HFFc6 (cell line): ENCODE results near the gene PNMA6F. TPM values are rescaled to one million over a fixed set of nuclear protein-coding genes. Genes with fewer than 3 reads are reported as not detected.

Experiments
- DNase-seq: peaks from one replicate; pipeline ENCODE4 v3.0.0-alpha.2; 2018
- H3K27ac Mint-ChIP-seq: 2 replicates; pipeline ENCODE4 v1.8.0; 2020; ENCODE audit warnings: mild to moderate bottlenecking, mixed read lengths
- H3K27me3 Mint-ChIP-seq: 2 replicates; pipeline ENCODE4 v1.8.0; 2021; ENCODE audit warnings: mild to moderate bottlenecking, moderate library complexity, mixed read lengths; ENCODE audit not compliant: insufficient read depth
- H3K36me3 Mint-ChIP-seq: 2 replicates; pipeline ENCODE4 v1.8.0; 2021; ENCODE audit warnings: low read depth, mixed read lengths
- H3K4me1 Mint-ChIP-seq: 2 replicates; pipeline ENCODE4 v1.8.0; 2020; ENCODE audit warnings: low read depth, mixed read lengths
- H3K4me3 Mint-ChIP-seq: 2 replicates; pipeline ENCODE4 v1.8.0; 2020; ENCODE audit warnings: mild to moderate bottlenecking, moderate library complexity, mixed read lengths
- H3K9me3 Mint-ChIP-seq: 2 replicates; pipeline ENCODE4 v1.8.0; 2020; ENCODE audit warnings: mild to moderate bottlenecking, mixed read lengths
- total RNA-seq, 6 experiments: library from RNA; stranded (reverse); fragmentation: NEBNext Ultra II Directional; extraction: Animal tissue kit (Norgen Biotek cat#: 25700); gene quantifications; 2 replicates in 1 of 6; 3 replicates in 5 of 6; pipeline ENCODE4 v1.2.3, GENCODE V29; 2021
- TF ChIP-seq, protein P1 (sequence below): fragments of 200-600 bp; sonication (generic); IDR thresholded peaks from 2 replicates; pipeline ENCODE4 v1.5.0; 2021; ENCODE audit warnings: antibody characterized with exemption, mild to moderate bottlenecking

Gene PNMA6F
- total RNA-seq, 6 experiments from 2014 or later: not detected

DNA sequence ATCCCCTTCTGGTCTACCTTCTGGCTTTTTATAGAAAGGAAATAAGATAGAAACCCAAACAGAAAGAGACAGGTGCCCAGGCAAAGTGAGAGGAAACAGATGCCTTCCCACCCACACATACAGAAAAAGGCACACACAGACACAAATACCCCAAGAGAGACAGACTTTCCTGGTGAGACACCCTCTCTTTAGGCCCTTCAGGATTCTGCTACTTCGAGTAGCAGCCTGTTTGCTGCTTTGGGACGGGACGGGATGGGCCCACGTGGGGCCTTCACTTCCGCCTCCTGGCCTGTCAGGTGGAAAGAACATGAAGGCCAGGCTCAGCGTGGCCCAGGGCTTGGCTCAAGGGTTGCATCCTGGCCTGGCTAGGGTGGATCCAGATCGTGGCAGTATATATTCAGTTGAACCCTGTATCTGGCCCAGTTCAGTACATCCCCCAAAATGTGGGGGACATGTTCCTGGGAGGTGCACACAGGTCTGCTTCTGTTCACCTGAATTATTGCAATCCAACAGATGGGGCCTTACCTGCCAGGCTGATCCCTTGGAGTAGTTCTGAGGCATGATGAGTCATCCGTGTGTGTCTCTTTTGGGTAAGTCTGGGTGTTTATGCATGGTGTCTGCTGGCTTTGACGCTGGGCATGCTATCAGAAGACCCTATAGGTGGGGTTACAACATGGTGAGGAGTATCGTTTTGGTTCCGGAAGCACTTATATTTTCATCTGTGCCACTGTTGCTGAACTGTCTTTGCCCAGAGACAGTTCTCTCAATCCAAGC is 14.7 kb upstream of the PNMA6F start:
- Mint-ChIP-seq H3K36me3 (peaks cover 9% of the 10 kb centered on the region), H3K27ac (no peak overlapping the region), H3K27me3 (peaks cover 2% of the 10 kb centered on the region; the same call in 1 of the 2 replicates), H3K9me3 (no peaks in the 10 kb centered on the region), H3K4me3 (no peak overlapping the region; the same call in 1 of the 2 replicates), H3K4me1 (peaks cover 22% of the 10 kb centered on the region)
- TF ChIP-seq, protein P1, sequence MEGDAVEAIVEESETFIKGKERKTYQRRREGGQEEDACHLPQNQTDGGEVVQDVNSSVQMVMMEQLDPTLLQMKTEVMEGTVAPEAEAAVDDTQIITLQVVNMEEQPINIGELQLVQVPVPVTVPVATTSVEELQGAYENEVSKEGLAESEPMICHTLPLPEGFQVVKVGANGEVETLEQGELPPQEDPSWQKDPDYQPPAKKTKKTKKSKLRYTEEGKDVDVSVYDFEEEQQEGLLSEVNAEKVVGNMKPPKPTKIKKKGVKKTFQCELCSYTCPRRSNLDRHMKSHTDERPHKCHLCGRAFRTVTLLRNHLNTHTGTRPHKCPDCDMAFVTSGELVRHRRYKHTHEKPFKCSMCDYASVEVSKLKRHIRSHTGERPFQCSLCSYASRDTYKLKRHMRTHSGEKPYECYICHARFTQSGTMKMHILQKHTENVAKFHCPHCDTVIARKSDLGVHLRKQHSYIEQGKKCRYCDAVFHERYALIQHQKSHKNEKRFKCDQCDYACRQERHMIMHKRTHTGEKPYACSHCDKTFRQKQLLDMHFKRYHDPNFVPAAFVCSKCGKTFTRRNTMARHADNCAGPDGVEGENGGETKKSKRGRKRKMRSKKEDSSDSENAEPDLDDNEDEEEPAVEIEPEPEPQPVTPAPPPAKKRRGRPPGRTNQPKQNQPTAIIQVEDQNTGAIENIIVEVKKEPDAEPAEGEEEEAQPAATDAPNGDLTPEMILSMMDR: no peak
- no peak for DNase-seq

DNA sequence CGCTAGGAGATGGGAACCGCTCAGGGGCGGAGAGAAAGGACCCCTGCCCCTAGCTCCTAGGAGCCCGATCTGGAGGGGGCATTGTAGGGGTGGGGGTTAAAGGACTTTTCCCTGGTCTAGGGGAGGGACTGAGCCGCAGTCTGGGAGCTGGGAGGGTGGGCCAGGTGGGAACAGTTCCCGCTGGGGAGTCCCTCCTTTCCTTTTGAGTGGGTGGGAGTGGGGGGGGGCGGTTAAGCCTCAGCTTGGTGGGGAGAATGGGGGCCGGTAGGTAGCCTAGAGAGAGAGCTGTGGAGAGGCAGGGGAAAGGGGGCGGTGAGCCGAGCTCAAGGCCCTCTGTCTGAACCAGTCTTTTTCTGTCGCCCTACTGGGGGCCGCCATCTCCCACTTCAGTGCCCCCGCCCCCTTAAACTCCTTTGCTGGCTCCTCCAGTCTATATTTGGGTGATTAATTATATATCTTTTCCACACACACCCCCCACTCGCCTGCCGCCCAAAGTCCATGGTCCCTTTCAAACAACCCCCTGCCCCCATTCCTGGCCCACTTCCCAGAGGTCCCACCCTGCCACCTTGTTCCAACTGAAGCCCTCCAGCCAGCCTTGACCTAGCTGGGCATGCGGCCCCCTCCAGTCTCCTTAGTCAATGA is 13.2 kb upstream of the PNMA6F start:
- DNase-seq: no peak
- Mint-ChIP-seq H3K27ac (peak overlapping the region; percentile 83), H3K27me3 (peaks cover 2% of the 10 kb centered on the region; the same call in 1 of the 2 replicates), H3K36me3 (no peaks in the 10 kb centered on the region), H3K4me1 (peaks cover 13% of the 10 kb centered on the region), H3K4me3 (peak overlapping the region; percentile 87), H3K9me3 (no peaks in the 10 kb centered on the region)
- TF ChIP-seq, protein P1: no peak

DNA sequence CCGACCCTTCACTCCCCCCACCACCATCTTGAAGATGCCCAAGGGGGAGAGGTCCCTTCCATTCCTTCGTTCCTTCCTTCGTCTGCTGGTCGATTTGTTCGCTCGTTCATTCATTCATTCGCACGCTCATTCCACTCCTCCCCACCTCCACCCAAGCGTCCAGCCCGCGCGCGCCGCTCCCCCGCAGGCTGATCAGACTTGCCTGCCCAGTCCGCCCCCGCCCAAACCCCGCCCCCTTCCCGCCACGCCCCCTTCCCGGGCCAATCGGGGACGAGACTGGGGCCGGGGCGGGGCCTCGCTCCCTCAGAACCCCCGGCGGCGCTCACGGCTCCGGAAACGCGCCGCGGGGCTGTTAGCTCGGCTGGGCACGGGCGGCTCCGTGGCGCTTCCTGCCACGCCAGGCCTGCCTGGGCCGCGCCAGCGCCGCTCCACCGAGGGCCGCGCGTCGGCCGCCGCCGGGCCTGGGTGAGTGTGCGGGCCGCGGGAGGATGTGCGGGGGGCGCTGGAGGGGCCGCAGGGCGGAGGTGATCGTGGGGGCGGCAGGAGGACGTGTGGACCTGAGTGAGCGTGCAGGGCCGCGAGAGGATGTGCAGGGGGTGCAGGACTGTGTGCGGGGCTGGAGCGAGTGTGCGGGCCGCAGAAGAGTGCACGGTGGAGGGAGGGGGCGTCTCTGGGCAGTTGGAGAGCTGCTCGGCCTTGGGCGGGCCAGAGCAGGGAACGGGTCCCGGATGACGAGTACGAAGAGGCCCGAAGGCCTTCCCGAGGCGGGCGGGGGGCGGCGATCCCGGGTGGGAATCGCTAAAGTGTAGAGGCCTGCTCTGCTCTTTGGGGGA is 12.5 kb upstream of the PNMA6F start, which contains the start of gene ZNF275:
ZNF275 (plus strand) TSS at position 333 of the 833 bp plus-strand sequence. CDS start 2,527 bp downstream, outside the sequence.
- H3K27ac Mint-ChIP-seq: peak within 1 kb of the TSS; percentile 95
- H3K9me3 Mint-ChIP-seq: no peaks in the 10 kb centered on the region
- peak; percentile 53 for DNase-seq
- H3K36me3 Mint-ChIP-seq: no peaks in the 10 kb centered on the region
- H3K4me3 Mint-ChIP-seq: peak within 1 kb of the TSS; percentile 95
- TF ChIP-seq, protein P1: no peak
- H3K4me1 Mint-ChIP-seq: peaks cover 13% of the 10 kb centered on the region
- H3K27me3 Mint-ChIP-seq: peaks cover 2% of the 10 kb centered on the region; the same call in 1 of the 2 replicates

DNA sequence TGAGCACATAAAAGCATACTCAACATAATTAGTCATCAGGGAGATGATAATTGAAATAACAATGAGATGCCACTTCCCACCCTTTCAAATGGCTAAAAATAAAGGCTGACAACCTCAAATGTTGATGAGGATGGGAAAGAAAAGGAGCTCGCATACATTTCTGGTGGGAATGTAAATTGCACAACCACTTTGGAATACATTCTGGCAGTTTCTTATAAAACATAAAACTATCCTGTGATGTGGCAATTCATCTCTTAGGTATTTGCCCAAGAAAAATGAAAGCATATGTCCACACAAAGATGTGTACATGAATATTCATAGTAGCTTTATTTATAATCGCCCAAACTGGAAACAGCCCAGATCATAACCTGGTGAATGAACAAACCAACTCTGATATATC is 11.7 kb upstream of the PNMA6F start:
- DNase-seq: peak; percentile 52
- H3K36me3 Mint-ChIP-seq: no peaks in the 10 kb centered on the region
- peaks cover 2% of the 10 kb centered on the region; the same call in 1 of the 2 replicates for H3K27me3 Mint-ChIP-seq
- H3K9me3 Mint-ChIP-seq: no peaks in the 10 kb centered on the region
- peaks cover 13% of the 10 kb centered on the region for H3K4me1 Mint-ChIP-seq
- TF ChIP-seq, protein P1: no peak
- H3K27ac Mint-ChIP-seq: peak overlapping the region; percentile 95
- peak overlapping the region; percentile 95 for H3K4me3 Mint-ChIP-seq

DNA sequence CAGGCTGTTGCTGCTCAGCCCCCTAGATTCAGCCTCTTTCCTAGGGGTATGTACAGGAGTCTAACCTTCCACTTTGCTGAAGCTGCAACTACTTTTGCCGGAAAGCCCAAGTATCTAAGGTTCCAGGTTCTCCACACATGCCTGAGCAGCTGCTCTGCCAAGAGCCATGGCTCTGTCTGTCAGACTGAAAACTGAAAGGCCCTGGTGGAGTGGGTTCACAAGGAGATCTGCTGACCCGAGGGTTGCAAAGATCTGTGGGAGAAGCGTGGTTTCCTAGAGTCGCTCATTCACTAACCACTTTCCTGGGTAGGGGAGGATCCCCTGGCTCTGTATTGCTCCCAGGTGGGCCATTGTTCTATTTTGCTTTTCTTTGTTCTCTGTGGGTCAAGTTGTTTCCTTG is 6.0 kb upstream of the PNMA6F start:
- 0 out of 2 replicates have a peak, but pooled peaks cover 3% of the 10 kb centered on the region for H3K9me3 Mint-ChIP-seq
- no peak overlapping the region for H3K4me3 Mint-ChIP-seq
- H3K36me3 Mint-ChIP-seq: no peaks in the 10 kb centered on the region
- 0 out of 2 replicates have a peak, but pooled peaks cover under 1% of the 10 kb centered on the region for H3K4me1 Mint-ChIP-seq
- no peak overlapping the region for H3K27ac Mint-ChIP-seq
- TF ChIP-seq, protein P1: no peak
- DNase-seq: no peak
- peaks cover 6% of the 10 kb centered on the region for H3K27me3 Mint-ChIP-seq
